Measurements from ENCODE around the gene ASIP.

The ASIP gene

GRCh38 chr20:34311118-34312023, 70.1 kb downstream of the ASIP start:
- DNase-seq (ENCODE audit: low read depth): no peak

- DNase-seq (ENCODE audit: low read depth): no peak
Measured at GRCh38 chr20:34312024-34312460, 70.8 kb downstream of the ASIP start.

- peak; percentile 87 for DNase-seq (ENCODE audit: low read depth)
Measured at GRCh38 chr20:34312544-34313217, 71.5 kb downstream of the ASIP start.

- no peak for DNase-seq (ENCODE audit: low read depth)
Measured at GRCh38 chr20:34315236-34315635, 74.0 kb downstream of the ASIP start.

GRCh38 chr20:34316196-34316814, 75.1 kb downstream of the ASIP start:
- DNase-seq (ENCODE audit: low read depth): peak; percentile 45

All from HS-27A (cell line).